GM12878 (cell line): Measurements from ENCODE around the gene PROSER3. TPM values are rescaled to one million over a fixed set of nuclear protein-coding genes. Genes with fewer than 3 reads are reported as not detected.

Source experiments
- CHD1 ChIP-seq: IDR thresholded peaks from 2 replicates; pipeline ENCODE4 v1.6.1; 2012; ENCODE audit warnings: low read depth, low read length, improper control_type of control experiment
- CREM ChIP-seq: IDR thresholded peaks from 2 replicates; pipeline ENCODE4 v1.6.1; 2014; ENCODE audit warnings: antibody characterized with exemption, low read depth
- EED ChIP-seq: sonication (generic); IDR thresholded peaks from 2 replicates; pipeline ENCODE4 v1.6.1; 2016; ENCODE audit warnings: antibody characterized with exemption, low read depth
- EZH2 ChIP-seq: IDR thresholded peaks from 2 replicates; pipeline ENCODE4 v1.6.1; 2012; ENCODE audit warnings: low read depth, mild to moderate bottlenecking, control low read depth, inconsistent platforms, low read length, borderline replicate concordance; ENCODE audit not compliant: control insufficient read depth
- FOS ChIP-seq: IDR thresholded peaks from 3 replicates; pipeline ENCODE4 v1.6.1; 2011; ENCODE audit warnings: borderline replicate concordance; ENCODE audit not compliant: insufficient read length; ENCODE audit errors: extremely low read depth
- FOXK2 ChIP-seq: fragments of 450-650 bp; IDR thresholded peaks from 2 replicates; pipeline ENCODE4 v1.6.1; 2017; ENCODE audit warnings: mild to moderate bottlenecking, moderate library complexity
- GABPA ChIP-seq: IDR thresholded peaks from 2 replicates; pipeline ENCODE4 v1.6.1; 2014; ENCODE audit warnings: antibody characterized with exemption, low read depth, mild to moderate bottlenecking, inconsistent platforms
- KDM1A ChIP-seq: fragments of 200-600 bp; sonication (generic); IDR thresholded peaks from 2 replicates; pipeline ENCODE4 v1.6.1; 2016; ENCODE audit warnings: borderline replicate concordance
- KLF5 ChIP-seq: fragments of 450-650 bp; IDR thresholded peaks from 2 replicates; pipeline ENCODE4 v1.6.1; 2014; ENCODE audit warnings: mild to moderate bottlenecking; ENCODE audit not compliant: partially characterized antibody
- MEF2A ChIP-seq: IDR thresholded peaks from 2 replicates; pipeline ENCODE4 v1.6.1; 2011; ENCODE audit warnings: low read depth, mild to moderate bottlenecking, low read length, moderate library complexity; ENCODE audit not compliant: insufficient read depth
- MYB ChIP-seq: fragments of 150-350 bp; IDR thresholded peaks from 2 replicates; pipeline ENCODE4 v1.6.1; 2014; ENCODE audit warnings: mild to moderate bottlenecking, low read depth, low read length, borderline replicate concordance
- NFYB ChIP-seq: IDR thresholded peaks from 2 replicates; pipeline ENCODE4 v1.6.1; 2011; ENCODE audit warnings: low read depth, mild to moderate bottlenecking, low read length, improper control_type of control experiment, moderate library complexity; ENCODE audit not compliant: insufficient read depth
- NKRF ChIP-seq: fragments of 450-650 bp; conservative IDR thresholded peaks from 2 replicates; pipeline ENCODE4 v1.6.1; 2017; ENCODE audit warnings: mild to moderate bottlenecking, moderate library complexity
- NR2C1 ChIP-seq: fragments of 450-650 bp; IDR thresholded peaks from 2 replicates; pipeline ENCODE4 v1.6.1; 2017; ENCODE audit warnings: antibody characterized with exemption, mild to moderate bottlenecking, moderate library complexity
- PAX5 ChIP-seq: IDR thresholded peaks from 2 replicates; pipeline ENCODE4 v1.6.1; 2011; ENCODE audit warnings: low read depth, low read length, borderline replicate concordance
- PML ChIP-seq: IDR thresholded peaks from 2 replicates; pipeline ENCODE4 v1.6.1; 2012; ENCODE audit warnings: low read length, inconsistent platforms
- RB1 ChIP-seq: fragments of 450-650 bp; formaldehyde crosslinking; IDR thresholded peaks from 2 replicates; pipeline ENCODE4 v1.6.1; 2017; ENCODE audit warnings: mild to moderate bottlenecking, borderline replicate concordance
- SPI1 ChIP-seq: IDR thresholded peaks from 2 replicates; pipeline ENCODE4 v1.6.1; 2011; ENCODE audit warnings: low read depth, mild to moderate bottlenecking, low read length, moderate library complexity, borderline replicate concordance; ENCODE audit not compliant: insufficient read depth
- TARDBP ChIP-seq: IDR thresholded peaks from 2 replicates; pipeline ENCODE4 v1.6.1; 2016; ENCODE audit warnings: borderline replicate concordance
- ZBTB11 ChIP-seq: fragments of 450-650 bp; formaldehyde crosslinking; IDR thresholded peaks from 2 replicates; pipeline ENCODE4 v1.5.0; 2022; ENCODE audit warnings: mild to moderate bottlenecking, missing genetic modification characterization
- ZBTB40 ChIP-seq: fragments of 450-650 bp; IDR thresholded peaks from 2 replicates; pipeline ENCODE4 v1.6.1; 2016; ENCODE audit warnings: mild to moderate bottlenecking, moderate library complexity, borderline replicate concordance
- polyA plus RNA-seq, 11 experiments: library from polyadenylated mRNA; depleted of rRNA in 4 of 11; unstranded in 6 of 11; stranded (reverse) in 5 of 11; fragments of >200 nt; fragmentation: Nextera tagmentation in 4 of 11; fragmentation: Illumina TruSeq in 1 of 11; extraction: Ambion mirVana in 4 of 11; extraction: Trizol in 1 of 11; gene quantifications; 1 replicate in 1 of 11; 2 replicates in 10 of 11; pipeline versions ENCODE4 v1.2.1 to v1.2.3, GENCODE V29; 2011 to 2016; ENCODE audit warnings: inconsistent platforms in 2 of 11, missing spikeins in 2 of 11, low read depth in 1 of 11
- total RNA-seq, 4 experiments: library from RNA; depleted of rRNA in 3 of 4; stranded (reverse); fragments of >200 nt in 3 of 4; fragmentation: Illumina TruSeq in 1 of 4; extraction: Trizol in 1 of 4; gene quantifications; 2 replicates each; pipeline versions ENCODE4 v1.2.1 to v1.2.3, GENCODE V29; 2013 to 2021

Gene PROSER3
- total and polyA plus RNA-seq, 10 of the 15 experiments (the other 5 are each of a cell fraction or from before 2014, with no cell fraction given): 0.85 to 25.1 (median 9.6) TPM

GRCh38 chr19:35740423-35741202, 17.4 kb upstream of the PROSER3 start (continued):
- TF ChIP-seq MEF2A (no peak), ZBTB11 (CRISPR knock-in tag) (no peak), CREM (no peak; the same call in 1 of the 2 replicates), RB1 (peak; percentile 22; the same call in 1 of the 2 replicates), NR2C1 (peak; percentile 17; the same call in 1 of the 2 replicates), EZH2 (no peak), KLF5 (no peak), ZBTB40 (peak; percentile 59; the same call in 1 of the 2 replicates), PAX5 (peak; percentile 52; the same call in 1 of the 2 replicates), PML (peak; percentile 80; the same call in 1 of the 2 replicates), EED (no peak), MYB (no peak), GABPA (no peak), FOS (peak; percentile 7), SPI1 (no peak), CHD1 (no peak), TARDBP (no peak), KDM1A (no peak), FOXK2 (no peak; the same call in 1 of the 2 replicates), NKRF (peak; percentile 83), NFYB (peak; percentile 74; the same call in 1 of the 2 replicates)
